ENCODE results near the gene MYO9B. TPM values are rescaled to one million over a fixed set of nuclear protein-coding genes. Genes with fewer than 3 reads are reported as not detected.

MYO9B gene
- polyA plus RNA-seq, 2 of the 4 experiments (the other 2 are of a cell fraction), result 13.0 to 27.7 TPM

- H3K9me3 ChIP-seq, result no peaks in the 10 kb centered on the region
- no peak for FAIRE-seq
- H3K27ac ChIP-seq, result peak overlapping the region; percentile 99 to 100
- peaks cover 71% of the 10 kb centered on the region for H3K4me1 ChIP-seq
- peak overlapping the region; percentile 100 for H3K4me2 ChIP-seq
- WGBS (ENCODE audit: missing lambda C conversion rate), result 73% methylated on average over 16 of the region's 18 CpGs
- POLR2A ChIA-PET, result interaction anchor here (1.2 kb wide), 1 partner anchor 30 kb away, joined by 7 read pairs; the partner anchor contains the start of gene BABAM1
- DNase-seq (ENCODE audit: low read depth in 1 of 2, low spot score in 1 of 2), result no peak
- CTCF ChIA-PET, result interaction anchor here (0.6 to 10.0 kb wide), 3 partner anchors 23 to 89 kb away, joined by 3 to 62 read pairs (median 8); no protein-coding TSS in a partner anchor
- peak in 1 of 2 experiments; percentile 6; a peak in 2 of 6 replicates for ATAC-seq
- H3K4me3 ChIP-seq, result peak overlapping the region; percentile 88; the same call in 1 of the 3 replicates
- TF ChIP-seq RARB (CRISPR knock-in tag; IDR thresholded peaks at IDR 0.05), result no peak
- TF ChIP-seq MAX (IDR thresholded peaks at IDR 0.05), result 0 out of 2 replicates have a peak, but pooled peaks have one; percentile 32
Measured at GRCh38 chr19:17236811-17237543, 161.4 kb downstream of the MYO9B start.

GRCh38 chr19:17237747-17238706 is 162.4 kb downstream of the MYO9B start:
- no peak overlapping the region for H3K4me3 ChIP-seq
- H3K9me3 ChIP-seq, result no peaks in the 10 kb centered on the region
- 81% methylated on average over 13 of the region's 13 CpGs for WGBS (ENCODE audit: missing lambda C conversion rate)
- peak overlapping the region in 1 of 2 experiments; percentile 99; a peak in 3 of 6 replicates for H3K27ac ChIP-seq
- ATAC-seq (no peak), FAIRE-seq (no peak), DNase-seq (ENCODE audit: low read depth in 1 of 2, low spot score in 1 of 2) (no peak)
- POLR2A ChIA-PET, result interaction anchor here (0.6 kb wide), 1 partner anchor 12 kb away, joined by 4 read pairs; the partner anchor contains the start of gene OCEL1
- H3K4me2 ChIP-seq, result no peak overlapping the region
- H3K4me1 ChIP-seq, result peaks cover 81% of the 10 kb centered on the region
- CTCF ChIA-PET, result interaction anchor here (1.3 to 10.0 kb wide), 4 partner anchors 12 to 45 kb away, joined by 3 to 62 read pairs (median 6); partner anchors contain the start of gene OCEL1
- no peak for TF ChIP-seq POLR2A (IDR thresholded peaks at IDR 0.05; ENCODE audit: low read length)
- no peak for TF ChIP-seq NPAS2 (CRISPR knock-in tag; IDR thresholded peaks at IDR 0.05; ENCODE audit: borderline replicate concordance)
- TF ChIP-seq CBX2 (IDR thresholded peaks at IDR 0.05; ENCODE audit: borderline replicate concordance, low read depth), result no peak
- peak; percentile 64 for TF ChIP-seq ZFP36 (IDR thresholded peaks at IDR 0.05; ENCODE audit: borderline replicate concordance, partially characterized antibody)

- FAIRE-seq (no peak), ATAC-seq (peak in 1 of 2 experiments; percentile 11; a peak in 3 of 6 replicates), DNase-seq (ENCODE audit: low read depth in 1 of 2, low spot score in 1 of 2) (peak in 1 of 2 experiments; percentile 77)
- POLR2A ChIA-PET, result no interaction called here
- Histone ChIP-seq H3K27ac (peak overlapping the region; percentile 92 to 96), H3K4me2 (peak overlapping the region; percentile 90), H3K9me3 (no peaks in the 10 kb centered on the region), H3K4me1 (peaks cover 71% of the 10 kb centered on the region), H3K4me3 (0 out of 3 replicates have a peak overlapping the region, but pooled peaks have one; percentile 11)
- CTCF ChIA-PET, result interaction anchor here (0.6 to 10.0 kb wide), 3 partner anchors 19 to 477 kb away, joined by 3 to 62 read pairs (median 3); no protein-coding TSS in a partner anchor
- WGBS (ENCODE audit: missing lambda C conversion rate), result 7% methylated on average over 23 of the region's 24 CpGs
- no peak for TF ChIP-seq EHMT2 (IDR thresholded peaks at IDR 0.05; ENCODE audit: low read depth)
- TF ChIP-seq ZC3H11A (IDR thresholded peaks at IDR 0.05), result no peak
- TF ChIP-seq HOXB5 (CRISPR knock-in tag; IDR thresholded peaks at IDR 0.05), result no peak
- no peak for TF ChIP-seq HEYL (CRISPR knock-in tag; IDR thresholded peaks at IDR 0.05)
Measured at GRCh38 chr19:17240062-17240752, 164.6 kb downstream of the MYO9B start.

GRCh38 chr19:17240826-17241399 is 165.3 kb downstream of the MYO9B start:
- no peak for FAIRE-seq
- Histone ChIP-seq H3K4me1 (peaks cover 71% of the 10 kb centered on the region), H3K4me2 (peak overlapping the region; percentile 90), H3K27ac (peak overlapping the region; percentile 92 to 96), H3K4me3 (0 out of 3 replicates have a peak overlapping the region, but pooled peaks have one; percentile 11), H3K9me3 (no peaks in the 10 kb centered on the region)
- ATAC-seq, result no peak
- DNase-seq (ENCODE audit: low read depth in 1 of 2, low spot score in 1 of 2), result no peak
- ChIA-PET CTCF (interaction anchor here (0.6 to 10.0 kb wide), 6 partner anchors 9 to 478 kb away, joined by 3 to 62 read pairs (median 3); no protein-coding TSS in a partner anchor), POLR2A (no interaction called here)
- 0 out of 2 replicates have a peak, but pooled peaks have one; percentile 37 for TF ChIP-seq MAX (IDR thresholded peaks at IDR 0.05)
- TF ChIP-seq RCOR1 (IDR thresholded peaks at IDR 0.05; ENCODE audit: low read depth, low read length), result no peak
- 87% methylated on average over 6 of the region's 6 CpGs for WGBS (ENCODE audit: missing lambda C conversion rate)

All from A549 (cell line).